HepG2 (cell line): ENCODE results near the gene RAPGEFL1. TPM values are rescaled to one million over a fixed set of nuclear protein-coding genes. Genes with fewer than 3 reads are reported as not detected.

ENCODE experiments used
- FOXJ3 ChIP-seq: sonication (generic); formaldehyde crosslinking; IDR thresholded peaks from 2 replicates; pipeline ENCODE4 v1.4.0; 2020; ENCODE audit warnings: missing genetic modification reagents, mild to moderate bottlenecking, borderline replicate concordance
- HDAC6 ChIP-seq: fragments of 200-600 bp; sonication (generic); IDR thresholded peaks from 2 replicates; pipeline ENCODE4 v1.7.0; 2017; ENCODE audit warnings: mild to moderate bottlenecking, antibody characterized with exemption, low read length, low read depth
- KDM6A ChIP-seq: IDR thresholded peaks from 2 replicates; pipeline ENCODE4 v1.6.1; 2016; ENCODE audit warnings: low read depth
- KLF15 ChIP-seq: sonication (generic); formaldehyde crosslinking; IDR thresholded peaks from 2 replicates; pipeline ENCODE4 v1.8.1; 2023; ENCODE audit warnings: borderline replicate concordance, mild to moderate bottlenecking, inconsistent platforms, missing genetic modification reagents, mixed read lengths
- LCORL ChIP-seq, 2 experiments: fragments of 450-650 bp in 1 of 2; sonication (generic) in 1 of 2; formaldehyde crosslinking in 1 of 2; IDR thresholded peaks; 2 replicates each; pipeline versions ENCODE4 v1.5.0 to v1.6.1; 2017 to 2020; ENCODE audit warnings: antibody characterized with exemption in 1 of 2, missing genetic modification reagents in 1 of 2
- NFKB2 ChIP-seq: sonication (generic); formaldehyde crosslinking; IDR thresholded peaks from 2 replicates; pipeline ENCODE4 v1.4.0; 2020; ENCODE audit warnings: missing genetic modification reagents, borderline replicate concordance
- NR3C1 ChIP-seq: sonication (generic); formaldehyde crosslinking; IDR thresholded peaks from 2 replicates; pipeline ENCODE4 v1.4.0; 2020; ENCODE audit warnings: missing genetic modification reagents
- PPARG ChIP-seq: conservative IDR thresholded peaks from 2 replicates; pipeline ENCODE4 v1.6.1; 2016; ENCODE audit warnings: missing biosample characterization, missing genetic modification reagents
- THAP11 ChIP-seq: IDR thresholded peaks from 2 replicates; pipeline ENCODE4 v1.6.1; 2016; ENCODE audit warnings: missing biosample characterization, missing genetic modification reagents
- ZFP36L1 ChIP-seq: sonication (generic); formaldehyde crosslinking; IDR thresholded peaks from 2 replicates; pipeline ENCODE4 v1.8.0; 2022; ENCODE audit warnings: mild to moderate bottlenecking, missing genetic modification reagents, moderate library complexity
- ZFP90 ChIP-seq: sonication (generic); formaldehyde crosslinking; IDR thresholded peaks from 2 replicates; pipeline ENCODE4 v1.8.0; 2022; ENCODE audit warnings: missing genetic modification reagents, mild to moderate bottlenecking, inconsistent platforms, borderline replicate concordance
- ZNF12 ChIP-seq: sonication (generic); formaldehyde crosslinking; IDR thresholded peaks from 2 replicates; pipeline ENCODE4 v1.5.0; 2020; ENCODE audit warnings: missing genetic modification reagents
- ZNF564 ChIP-seq: sonication (generic); formaldehyde crosslinking; IDR thresholded peaks from 2 replicates; pipeline ENCODE4 v1.8.1; 2023; ENCODE audit warnings: mild to moderate bottlenecking, missing genetic modification reagents
- ZNF605 ChIP-seq: sonication (generic); formaldehyde crosslinking; IDR thresholded peaks from 2 replicates; pipeline ENCODE4 v1.8.0; 2022; ENCODE audit warnings: mild to moderate bottlenecking, missing genetic modification reagents
- polyA plus RNA-seq, 8 experiments: library from polyadenylated mRNA; depleted of rRNA in 3 of 8; stranded (reverse) in 7 of 8; unstranded in 1 of 8; fragments of >200 nt; fragmentation: Illumina TruSeq in 4 of 8; extraction: Trizol in 4 of 8; gene quantifications; 2 replicates each; pipeline versions ENCODE4 v1.2.1 to v1.2.3, GENCODE V29; 2011 to 2016; ENCODE audit warnings: low read depth in 4 of 8, missing spikeins in 1 of 8, mixed read lengths in 1 of 8; ENCODE audit not compliant: insufficient read depth in 1 of 8
- total RNA-seq, 5 experiments: library from RNA; depleted of rRNA; stranded (reverse); fragments of >200 nt; fragmentation: Illumina TruSeq; extraction: Trizol; gene quantifications; 2 replicates each; pipeline ENCODE4 v1.2.3, GENCODE V29; 2016; ENCODE audit warnings: low read depth in 1 of 5
- TF ChIP-seq, protein P1 (sequence below): sonication (generic); formaldehyde crosslinking; IDR thresholded peaks from 2 replicates; pipeline ENCODE4 v1.4.0; 2020; ENCODE audit warnings: mild to moderate bottlenecking, low read depth, missing genetic modification reagents
- TF ChIP-seq, protein P2 (sequence below): sonication (generic); formaldehyde crosslinking; IDR thresholded peaks from 2 replicates; pipeline ENCODE4 v1.4.0; 2020; ENCODE audit warnings: missing genetic modification reagents
- TF ChIP-seq, protein P3 (sequence below): sonication (generic); formaldehyde crosslinking; IDR thresholded peaks from 2 replicates; pipeline ENCODE4 v1.5.0; 2020; ENCODE audit warnings: missing genetic modification reagents
- TF ChIP-seq, protein P4 (sequence below): sonication (generic); formaldehyde crosslinking; IDR thresholded peaks from 2 replicates; pipeline ENCODE4 v1.8.1; 2023; ENCODE audit warnings: mild to moderate bottlenecking, inconsistent platforms, moderate library complexity, missing genetic modification reagents, borderline replicate concordance
- TF ChIP-seq, protein P5 (sequence below): IDR thresholded peaks from 2 replicates; pipeline ENCODE4 v1.6.1; 2018; ENCODE audit warnings: missing genetic modification reagents
- TF ChIP-seq, protein P6 (sequence below): sonication (generic); formaldehyde crosslinking; IDR thresholded peaks from 2 replicates; pipeline ENCODE4 v1.4.0; 2020; ENCODE audit warnings: missing genetic modification reagents, borderline replicate concordance

RAPGEFL1 gene
- total and polyA plus RNA-seq, 2 of the 13 experiments (the other 11 are each of a cell fraction or from before 2014, with no cell fraction given), result 4.5 to 7.8 TPM

DNA sequence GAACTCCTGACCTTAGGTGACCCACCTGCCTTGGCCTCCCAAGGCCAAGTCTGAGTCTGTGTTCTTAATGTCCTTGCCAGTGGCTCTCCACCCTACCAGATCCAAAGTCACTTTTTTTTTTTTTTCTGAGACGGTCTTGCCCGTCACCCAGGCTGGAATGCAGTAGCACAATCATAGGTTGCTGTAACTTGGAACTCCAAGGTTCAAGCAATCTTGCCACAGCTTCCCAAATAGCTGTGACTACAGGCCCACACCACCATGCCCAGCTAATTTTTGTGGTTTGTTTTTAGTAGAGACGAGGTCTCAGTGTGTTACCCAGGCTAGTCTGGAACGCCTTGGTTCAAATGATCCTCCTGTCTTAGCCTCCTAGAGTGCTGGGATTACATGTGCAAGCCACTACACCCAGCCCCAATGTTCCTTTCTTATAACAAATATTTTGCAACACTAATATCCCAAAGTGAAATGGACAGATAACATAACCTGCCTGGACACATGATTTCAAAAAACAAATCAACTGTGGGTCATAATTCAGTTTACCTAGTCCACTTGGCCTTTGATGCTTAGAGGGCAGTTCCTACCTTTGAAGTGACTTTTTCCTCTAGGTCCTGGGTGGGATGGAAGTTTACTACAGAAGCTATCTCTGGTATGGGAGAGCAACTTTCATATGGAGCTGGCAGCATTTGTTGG is 4.0 kb upstream of the RAPGEFL1 start (continued):
- TF ChIP-seq KLF15 (CRISPR knock-in tag) (no peak), ZNF12 (peak; percentile 78), NR3C1 (no peak), LCORL (IDR thresholded peaks at IDR 0.05) (0 out of 2 replicates have a peak, but pooled peaks have one; percentile 11), LCORL (CRISPR knock-in tag; IDR thresholded peaks at IDR 0.05) (peak; percentile 84), ZNF605 (CRISPR knock-in tag) (no peak), THAP11 (peak; percentile 58; the same call in 1 of the 2 replicates), ZNF564 (no peak), HDAC6 (no peak), KDM6A (CRISPR knock-in tag) (peak; percentile 66), ZFP36L1 (CRISPR knock-in tag) (no peak), FOXJ3 (peak; percentile 88; the same call in 1 of the 2 replicates), NFKB2 (no peak), ZFP90 (CRISPR knock-in tag) (peak; percentile 22; the same call in 1 of the 2 replicates), PPARG (CRISPR knock-in tag) (peak; percentile 67; the same call in 1 of the 2 replicates)
- TF ChIP-seq, protein P1, sequence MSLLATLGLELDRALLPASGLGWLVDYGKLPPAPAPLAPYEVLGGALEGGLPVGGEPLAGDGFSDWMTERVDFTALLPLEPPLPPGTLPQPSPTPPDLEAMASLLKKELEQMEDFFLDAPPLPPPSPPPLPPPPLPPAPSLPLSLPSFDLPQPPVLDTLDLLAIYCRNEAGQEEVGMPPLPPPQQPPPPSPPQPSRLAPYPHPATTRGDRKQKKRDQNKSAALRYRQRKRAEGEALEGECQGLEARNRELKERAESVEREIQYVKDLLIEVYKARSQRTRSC (CRISPR knock-in tag), result no peak
- TF ChIP-seq, protein P2, sequence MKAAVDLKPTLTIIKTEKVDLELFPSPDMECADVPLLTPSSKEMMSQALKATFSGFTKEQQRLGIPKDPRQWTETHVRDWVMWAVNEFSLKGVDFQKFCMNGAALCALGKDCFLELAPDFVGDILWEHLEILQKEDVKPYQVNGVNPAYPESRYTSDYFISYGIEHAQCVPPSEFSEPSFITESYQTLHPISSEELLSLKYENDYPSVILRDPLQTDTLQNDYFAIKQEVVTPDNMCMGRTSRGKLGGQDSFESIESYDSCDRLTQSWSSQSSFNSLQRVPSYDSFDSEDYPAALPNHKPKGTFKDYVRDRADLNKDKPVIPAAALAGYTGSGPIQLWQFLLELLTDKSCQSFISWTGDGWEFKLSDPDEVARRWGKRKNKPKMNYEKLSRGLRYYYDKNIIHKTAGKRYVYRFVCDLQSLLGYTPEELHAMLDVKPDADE (CRISPR knock-in tag), result no peak
- TF ChIP-seq, protein P3, sequence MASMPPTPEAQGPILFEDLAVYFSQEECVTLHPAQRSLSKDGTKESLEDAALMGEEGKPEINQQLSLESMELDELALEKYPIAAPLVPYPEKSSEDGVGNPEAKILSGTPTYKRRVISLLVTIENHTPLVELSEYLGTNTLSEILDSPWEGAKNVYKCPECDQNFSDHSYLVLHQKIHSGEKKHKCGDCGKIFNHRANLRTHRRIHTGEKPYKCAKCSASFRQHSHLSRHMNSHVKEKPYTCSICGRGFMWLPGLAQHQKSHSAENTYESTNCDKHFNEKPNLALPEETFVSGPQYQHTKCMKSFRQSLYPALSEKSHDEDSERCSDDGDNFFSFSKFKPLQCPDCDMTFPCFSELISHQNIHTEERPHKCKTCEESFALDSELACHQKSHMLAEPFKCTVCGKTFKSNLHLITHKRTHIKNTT (CRISPR knock-in tag), result no peak
- TF ChIP-seq, protein P4, sequence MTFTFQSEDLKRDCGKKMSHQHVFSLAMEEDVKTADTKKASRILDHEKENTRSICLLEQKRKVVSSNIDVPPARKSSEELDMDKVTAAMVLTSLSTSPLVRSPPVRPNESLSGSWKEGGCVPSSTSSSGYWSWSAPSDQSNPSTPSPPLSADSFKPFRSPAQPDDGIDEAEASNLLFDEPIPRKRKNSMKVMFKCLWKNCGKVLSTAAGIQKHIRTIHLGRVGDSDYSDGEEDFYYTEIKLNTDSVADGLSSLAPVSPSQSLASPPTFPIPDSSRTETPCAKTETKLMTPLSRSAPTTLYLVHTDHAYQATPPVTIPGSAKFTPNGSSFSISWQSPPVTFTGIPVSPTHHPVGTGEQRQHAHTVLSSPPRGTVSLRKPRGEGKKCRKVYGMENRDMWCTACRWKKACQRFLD (CRISPR knock-in tag), result no peak
- TF ChIP-seq, protein P5, sequence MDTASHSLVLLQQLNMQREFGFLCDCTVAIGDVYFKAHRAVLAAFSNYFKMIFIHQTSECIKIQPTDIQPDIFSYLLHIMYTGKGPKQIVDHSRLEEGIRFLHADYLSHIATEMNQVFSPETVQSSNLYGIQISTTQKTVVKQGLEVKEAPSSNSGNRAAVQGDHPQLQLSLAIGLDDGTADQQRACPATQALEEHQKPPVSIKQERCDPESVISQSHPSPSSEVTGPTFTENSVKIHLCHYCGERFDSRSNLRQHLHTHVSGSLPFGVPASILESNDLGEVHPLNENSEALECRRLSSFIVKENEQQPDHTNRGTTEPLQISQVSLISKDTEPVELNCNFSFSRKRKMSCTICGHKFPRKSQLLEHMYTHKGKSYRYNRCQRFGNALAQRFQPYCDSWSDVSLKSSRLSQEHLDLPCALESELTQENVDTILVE (CRISPR knock-in tag), result no peak
- TF ChIP-seq, protein P6, sequence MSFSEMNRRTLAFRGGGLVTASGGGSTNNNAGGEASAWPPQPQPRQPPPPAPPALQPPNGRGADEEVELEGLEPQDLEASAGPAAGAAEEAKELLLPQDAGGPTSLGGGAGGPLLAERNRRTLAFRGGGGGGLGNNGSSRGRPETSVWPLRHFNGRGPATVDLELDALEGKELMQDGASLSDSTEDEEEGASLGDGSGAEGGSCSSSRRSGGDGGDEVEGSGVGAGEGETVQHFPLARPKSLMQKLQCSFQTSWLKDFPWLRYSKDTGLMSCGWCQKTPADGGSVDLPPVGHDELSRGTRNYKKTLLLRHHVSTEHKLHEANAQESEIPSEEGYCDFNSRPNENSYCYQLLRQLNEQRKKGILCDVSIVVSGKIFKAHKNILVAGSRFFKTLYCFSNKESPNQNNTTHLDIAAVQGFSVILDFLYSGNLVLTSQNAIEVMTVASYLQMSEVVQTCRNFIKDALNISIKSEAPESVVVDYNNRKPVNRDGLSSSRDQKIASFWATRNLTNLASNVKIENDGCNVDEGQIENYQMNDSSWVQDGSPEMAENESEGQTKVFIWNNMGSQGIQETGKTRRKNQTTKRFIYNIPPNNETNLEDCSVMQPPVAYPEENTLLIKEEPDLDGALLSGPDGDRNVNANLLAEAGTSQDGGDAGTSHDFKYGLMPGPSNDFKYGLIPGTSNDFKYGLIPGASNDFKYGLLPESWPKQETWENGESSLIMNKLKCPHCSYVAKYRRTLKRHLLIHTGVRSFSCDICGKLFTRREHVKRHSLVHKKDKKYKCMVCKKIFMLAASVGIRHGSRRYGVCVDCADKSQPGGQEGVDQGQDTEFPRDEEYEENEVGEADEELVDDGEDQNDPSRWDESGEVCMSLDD (CRISPR knock-in tag), result no peak
